Stimulated activated memory B cell treated with anti-CD40 and anti-IgM and Interleukin-4, amounts not matched to agents 10 μg/mL and 1 μg/mL and 100 μg/mL, for 72 hours (primary cell): ENCODE results near the gene SMIM44.

ENCODE experiments used
- ATAC-seq: fragments of 150-1000 bp; cut with Tn5 transposase; 2 replicates; pipeline ENCODE4 v1.10.0; 2021
- H3K27ac Mint-ChIP-seq: one replicate; pipeline ENCODE4 v1.8.0; 2022; ENCODE audit warnings: mild to moderate bottlenecking, mixed read lengths
- H3K27me3 Mint-ChIP-seq: one replicate; pipeline ENCODE4 v1.8.0; 2022; ENCODE audit warnings: mixed read lengths
- H3K36me3 Mint-ChIP-seq: one replicate; pipeline ENCODE4 v1.8.0; 2022; ENCODE audit warnings: mixed read lengths
- H3K4me1 Mint-ChIP-seq: one replicate; pipeline ENCODE4 v1.8.0; 2022; ENCODE audit warnings: mixed read lengths
- H3K4me3 Mint-ChIP-seq: one replicate; pipeline ENCODE4 v1.8.0; 2022; ENCODE audit warnings: mild to moderate bottlenecking, moderate library complexity, mixed read lengths
- H3K9me3 Mint-ChIP-seq: one replicate; pipeline ENCODE4 v1.8.0; 2022; ENCODE audit warnings: mixed read lengths

The SMIM44 gene

GRCh38 chr19:3464587-3465235, 18.5 kb downstream of the SMIM44 start:
- Mint-ChIP-seq H3K9me3 (peaks cover 5% of the 10 kb centered on the region), H3K4me3 (no peak overlapping the region), H3K4me1 (no peaks in the 10 kb centered on the region), H3K27ac (no peak overlapping the region), H3K36me3 (peaks cover 27% of the 10 kb centered on the region), H3K27me3 (peaks cover under 1% of the 10 kb centered on the region)
- no peak for ATAC-seq

GRCh38 chr19:3463714-3464586, 19.3 kb downstream of the SMIM44 start:
- ATAC-seq = peak; percentile 42
- Mint-ChIP-seq H3K27ac (no peak overlapping the region), H3K36me3 (peaks cover 27% of the 10 kb centered on the region)

GRCh38 chr19:3462991-3463713, 20.1 kb downstream of the SMIM44 start:
- ATAC-seq = peak; percentile 34

More at GRCh38 chr19:3463714-3464586, 19.3 kb downstream of the SMIM44 start:
- Mint-ChIP-seq H3K4me3 (no peak overlapping the region), H3K27me3 (no peaks in the 10 kb centered on the region), H3K9me3 (peaks cover 5% of the 10 kb centered on the region), H3K4me1 (no peaks in the 10 kb centered on the region)

GRCh38 chr19:3459965-3460582, 23.2 kb downstream of the SMIM44 start:
- no peaks in the 10 kb centered on the region for H3K9me3 Mint-ChIP-seq
- ATAC-seq = no peak
- H3K4me3 Mint-ChIP-seq = no peak overlapping the region
- H3K4me1 Mint-ChIP-seq = peaks cover 7% of the 10 kb centered on the region
- peaks cover 13% of the 10 kb centered on the region for H3K36me3 Mint-ChIP-seq
- no peak overlapping the region for H3K27ac Mint-ChIP-seq
- no peaks in the 10 kb centered on the region for H3K27me3 Mint-ChIP-seq

More at GRCh38 chr19:3462991-3463713, 20.1 kb downstream of the SMIM44 start:
- Mint-ChIP-seq H3K9me3 (peaks cover 2% of the 10 kb centered on the region), H3K36me3 (peaks cover 21% of the 10 kb centered on the region), H3K27me3 (no peaks in the 10 kb centered on the region), H3K4me3 (no peak overlapping the region), H3K4me1 (no peaks in the 10 kb centered on the region), H3K27ac (no peak overlapping the region)

GRCh38 chr19:3459089-3459881, 24.0 kb downstream of the SMIM44 start:
- Mint-ChIP-seq H3K9me3 (no peaks in the 10 kb centered on the region), H3K27ac (no peak overlapping the region), H3K36me3 (peaks cover 20% of the 10 kb centered on the region), H3K4me3 (no peak overlapping the region), H3K27me3 (no peaks in the 10 kb centered on the region), H3K4me1 (peaks cover 7% of the 10 kb centered on the region)
- ATAC-seq = no peak

GRCh38 chr19:3458229-3459088, 24.8 kb downstream of the SMIM44 start:
- ATAC-seq = no peak

GRCh38 chr19:3457528-3458228, 25.6 kb downstream of the SMIM44 start:
- Mint-ChIP-seq H3K9me3 (no peaks in the 10 kb centered on the region), H3K27me3 (no peaks in the 10 kb centered on the region), H3K36me3 (peaks cover 25% of the 10 kb centered on the region), H3K4me1 (peaks cover 7% of the 10 kb centered on the region), H3K27ac (no peak overlapping the region), H3K4me3 (no peak overlapping the region)
- ATAC-seq = peak; percentile 61

More at GRCh38 chr19:3458229-3459088, 24.8 kb downstream of the SMIM44 start:
- Mint-ChIP-seq H3K9me3 (no peaks in the 10 kb centered on the region), H3K27me3 (no peaks in the 10 kb centered on the region), H3K4me1 (peaks cover 7% of the 10 kb centered on the region), H3K27ac (no peak overlapping the region), H3K36me3 (peaks cover 21% of the 10 kb centered on the region), H3K4me3 (no peak overlapping the region)

GRCh38 chr19:3456925-3457527, 26.2 kb downstream of the SMIM44 start:
- Mint-ChIP-seq H3K27me3 (no peaks in the 10 kb centered on the region), H3K4me3 (no peak overlapping the region), H3K36me3 (peaks cover 28% of the 10 kb centered on the region), H3K27ac (no peak overlapping the region), H3K9me3 (no peaks in the 10 kb centered on the region), H3K4me1 (peaks cover 7% of the 10 kb centered on the region)
- ATAC-seq = peak; percentile 13

- H3K4me1 Mint-ChIP-seq = peaks cover 11% of the 10 kb centered on the region
Measured at GRCh38 chr19:3455960-3456601, 27.2 kb downstream of the SMIM44 start.

GRCh38 chr19:3455393-3455955, 27.8 kb downstream of the SMIM44 start:
- Mint-ChIP-seq H3K27me3 (no peaks in the 10 kb centered on the region), H3K9me3 (no peaks in the 10 kb centered on the region), H3K4me1 (peaks cover 14% of the 10 kb centered on the region), H3K36me3 (peaks cover 37% of the 10 kb centered on the region), H3K27ac (no peak overlapping the region), H3K4me3 (no peak overlapping the region)
- ATAC-seq = no peak

More at GRCh38 chr19:3455960-3456601, 27.2 kb downstream of the SMIM44 start:
- ATAC-seq = no peak
- H3K27me3 Mint-ChIP-seq = no peaks in the 10 kb centered on the region
- H3K36me3 Mint-ChIP-seq = peaks cover 31% of the 10 kb centered on the region
- no peak overlapping the region for H3K27ac Mint-ChIP-seq
- no peaks in the 10 kb centered on the region for H3K9me3 Mint-ChIP-seq
- H3K4me3 Mint-ChIP-seq = no peak overlapping the region

GRCh38 chr19:3454656-3455392, 28.4 kb downstream of the SMIM44 start:
- Mint-ChIP-seq H3K9me3 (no peaks in the 10 kb centered on the region), H3K4me3 (no peak overlapping the region), H3K27me3 (no peaks in the 10 kb centered on the region), H3K27ac (no peak overlapping the region), H3K4me1 (peaks cover 14% of the 10 kb centered on the region), H3K36me3 (peaks cover 39% of the 10 kb centered on the region)
- ATAC-seq = no peak

- ATAC-seq = peak; percentile 3
- Mint-ChIP-seq H3K27ac (no peak overlapping the region), H3K4me1 (peaks cover 14% of the 10 kb centered on the region), H3K4me3 (no peak overlapping the region), H3K9me3 (no peaks in the 10 kb centered on the region), H3K27me3 (no peaks in the 10 kb centered on the region), H3K36me3 (peaks cover 39% of the 10 kb centered on the region)
Measured at GRCh38 chr19:3453840-3454239, 29.4 kb downstream of the SMIM44 start.
